Mucosa of descending colon (tissue), 3 donors: ENCODE data around the gene HSD17B8. TPM values are rescaled to one million over a fixed set of nuclear protein-coding genes. Genes with fewer than 3 reads are reported as not detected.

ENCODE experiments used
- ATAC-seq: fragments of 200-7000 bp; cut with Tn5 transposase; one replicate; pipeline ENCODE4 v1.9.1; 2020; ENCODE audit warnings: mild to moderate bottlenecking, moderate library complexity
- DNase-seq, 3 donors: peaks; one replicate each; pipeline ENCODE4 v3.0.0-alpha.2; 2020
- H3K36me3 ChIP-seq: fragments of 200-600 bp; one replicate; pipeline ENCODE4 v1.8.0; 2021; ENCODE audit warnings: low read depth, mild to moderate bottlenecking
- H3K4me1 ChIP-seq: fragments of 200-600 bp; one replicate; pipeline ENCODE4 v1.8.0; 2021; ENCODE audit warnings: low read depth, mild to moderate bottlenecking
- H3K4me3 ChIP-seq: fragments of 200-600 bp; one replicate; pipeline ENCODE4 v1.8.0; 2021; ENCODE audit warnings: mild to moderate bottlenecking
- H3K9me3 ChIP-seq: fragments of 200-600 bp; one replicate; pipeline ENCODE4 v1.8.0; 2021; ENCODE audit warnings: mild to moderate bottlenecking
- CTCF ChIP-seq: fragments of 200-600 bp; IDR thresholded peaks from one replicate; pipeline ENCODE4 v1.8.0; 2022; ENCODE audit warnings: antibody characterized with exemption, mild to moderate bottlenecking
- intact Hi-C, 2 donors: fragments of 100-400 bp; cut with DNase I in 1 of 2; cut with micrococcal nuclease in 1 of 2; formaldehyde crosslinking; loops; one replicate each; pipeline versions ENCODE4 v1.11.0 to v1.11.1; 2022; cut with DNase I, micrococcal nuclease
- total RNA-seq, 3 donors: library from RNA; stranded (reverse); fragmentation: NEBNext Ultra II Directional in 2 of 3; extraction: Animal tissue kit (Norgen Biotek cat#: 25700) in 2 of 3; gene quantifications; one replicate each; pipeline versions ENCODE4 v1.2.1 to v1.2.4, GENCODE V29; 2021 to 2023
- donor health status: DM: no; HTN: no; CAD: no; lungs with moderate emphysema.
- donor health status: DM: no; HTN: no; CAD: no.
- donor health status: DM: no; HTN: yes; CAD: no.

Gene HSD17B8
- total RNA-seq, 3 donors from 2014 or later: 12.3 to 23.2 (median 19.7) TPM

GRCh38 chr6:33213166-33213988 lies 8.9 kb downstream of the HSD17B8 start:
- H3K4me3 ChIP-seq: no peak overlapping the region
- ATAC-seq: peak; percentile 36
- DNase-seq: peak in 1 of 3 donors; percentile 55

GRCh38 chr6:33213989-33214335 lies 9.5 kb downstream of the HSD17B8 start:
- intact Hi-C loops: no loop called here
- ATAC-seq (no peak), DNase-seq (no peak)
- no peak overlapping the region for H3K4me3 ChIP-seq
- H3K4me1 ChIP-seq: peaks cover 12% of the 10 kb centered on the region
- H3K36me3 ChIP-seq: no peaks in the 10 kb centered on the region
- no peaks in the 10 kb centered on the region for H3K9me3 ChIP-seq
- no peak for TF ChIP-seq CTCF

More at GRCh38 chr6:33213166-33213988, 8.9 kb downstream of the HSD17B8 start:
- H3K9me3 ChIP-seq: no peaks in the 10 kb centered on the region
- peaks cover 15% of the 10 kb centered on the region for H3K4me1 ChIP-seq
- TF ChIP-seq CTCF: no peak
- no peaks in the 10 kb centered on the region for H3K36me3 ChIP-seq
- intact Hi-C loops: no loop called here

- Histone ChIP-seq H3K4me1 (peaks cover 9% of the 10 kb centered on the region), H3K4me3 (no peak overlapping the region), H3K36me3 (no peaks in the 10 kb centered on the region), H3K9me3 (no peaks in the 10 kb centered on the region)
- ATAC-seq: no peak
- intact Hi-C loops: no loop called here
- no peak for DNase-seq
- TF ChIP-seq CTCF: no peak
Observed at GRCh38 chr6:33215271-33216116, 11.0 kb downstream of the HSD17B8 start.

- Histone ChIP-seq H3K4me3 (no peak overlapping the region), H3K36me3 (no peaks in the 10 kb centered on the region), H3K4me1 (peaks cover 9% of the 10 kb centered on the region), H3K9me3 (no peaks in the 10 kb centered on the region)
- ATAC-seq (no peak), DNase-seq (no peak)
- intact Hi-C loops: no loop called here
- TF ChIP-seq CTCF: no peak
Observed at GRCh38 chr6:33216117-33216649, 11.7 kb downstream of the HSD17B8 start.

- peaks cover 9% of the 10 kb centered on the region for H3K4me1 ChIP-seq
- TF ChIP-seq CTCF: no peak
- no peak overlapping the region for H3K4me3 ChIP-seq
- ATAC-seq: no peak
- H3K9me3 ChIP-seq: no peaks in the 10 kb centered on the region
- intact Hi-C loops: no loop called here
- no peaks in the 10 kb centered on the region for H3K36me3 ChIP-seq
- no peak for DNase-seq
Observed at GRCh38 chr6:33217246-33217645, 12.8 kb downstream of the HSD17B8 start.
